Measurements from ENCODE around the gene PPP3R1. TPM values are rescaled to one million over a fixed set of nuclear protein-coding genes. Genes with fewer than 3 reads are reported as not detected.

The PPP3R1 gene
- total and polyA plus RNA-seq, 2 donors (not counting 3 experiments of a cell fraction or from before 2014, with no cell fraction given): 8.4 to 62.2 TPM

GRCh38 chr2:68250652-68251186 lies 1.6 kb downstream of the PPP3R1 start:
- Histone ChIP-seq H3K4me1 (ENCODE audit: control insufficient read depth, extremely low read depth, insufficient read depth, low read length) (peaks cover 32% of the 10 kb centered on the region), H3K36me3 (ENCODE audit: control insufficient read depth in 2 of 2, extremely low read depth in 1 of 2, insufficient read depth in 2 of 2, low read length in 2 of 2) (no peaks in the 10 kb centered on the region), H2AFZ (ENCODE audit: low read depth, low read length) (no peak overlapping the region), H4K20me1 (replicated peaks; ENCODE audit: control insufficient read depth, extremely low read depth, insufficient read depth, low read length) (peaks cover 22% of the 10 kb centered on the region), H3K4me2 (ENCODE audit: insufficient read depth, low read length) (peak overlapping the region; percentile 96), H3K79me2 (ENCODE audit: control insufficient read depth, insufficient read depth, low read length) (peaks cover 65% of the 10 kb centered on the region), H3K9ac (replicated peaks; ENCODE audit: extremely low read depth, insufficient read depth, low read length) (peak overlapping the region; percentile 87), H3K9me1 (replicated peaks; ENCODE audit: control insufficient read depth, extremely low read depth, insufficient read depth, low read length) (no peaks in the 10 kb centered on the region), H3K27ac (ENCODE audit: insufficient read depth, low read depth, low read length) (peak overlapping the region; percentile 82), H3K9me3 (replicated peaks; ENCODE audit: control insufficient read depth, insufficient read depth, low read length) (no peaks in the 10 kb centered on the region), H3K4me3 (replicated peaks in 1 of 3; ENCODE audit: insufficient read depth in 1 of 3, low read depth in 1 of 3, low read length in 3 of 3) (peak overlapping the region; percentile 55 to 98 (median 88)), H3K27me3 (ENCODE audit: control insufficient read depth in 2 of 2, insufficient read depth in 2 of 2, low read length in 2 of 2) (no peaks in the 10 kb centered on the region)
- DNase-seq (ENCODE audit: low read depth, low spot score): no peak
- dilution Hi-C loops (cut with MboI; ENCODE audit: extremely low pct_ligation_motif_present, low sequenced_read_pairs) (no loop called here), intact Hi-C loops (cut with micrococcal nuclease) (loop anchor here (1.0 to 10.0 kb wide), 5 partner anchors 8 to 194 kb away; no protein-coding TSS in a partner anchor)
- TSS peak; percentile 35 for BruUV-seq (replicated peaks)
- ChIA-PET CTCF (interaction anchor here (1.0 to 4.6 kb wide), 10 partner anchors 11 to 129 kb away, joined by 4 to 60 read pairs (median 6); partner anchors contain the start of gene PNO1), POLR2A (interaction anchor here (0.6 kb wide), 1 partner anchor 9 kb away, joined by 3 read pairs; no protein-coding TSS in a partner anchor)
- FAIRE-seq: no peak
- TF ChIP-seq GATA2 (IDR thresholded peaks at IDR 0.05; ENCODE audit: insufficient read depth, insufficient read length, low read depth, low read length) (no peak), MAX (IDR thresholded peaks at IDR 0.05; ENCODE audit: insufficient read depth, insufficient read length) (no peak), EZH2 (IDR thresholded peaks at IDR 0.05; ENCODE audit: borderline replicate concordance, low read depth, low read length, severe bottlenecking) (no peak), MYC (IDR thresholded peaks at IDR 0.05; ENCODE audit: low read depth, low read length) (no peak), POLR2AphosphoS5 (IDR thresholded peaks at IDR 0.05; ENCODE audit: insufficient read depth, low read depth, low read length) (no peak), FOS (IDR thresholded peaks at IDR 0.05; ENCODE audit: borderline replicate concordance, insufficient read depth, low read length) (no peak), POLR2A (IDR thresholded peaks at IDR 0.05; ENCODE audit: low read depth, low read length) (no peak), CTCF (IDR thresholded peaks at IDR 0.05; ENCODE audit: extremely low read depth in 1 of 2, insufficient read depth in 1 of 2, low read depth in 1 of 2, low read length in 2 of 2) (no peak), JUN (IDR thresholded peaks at IDR 0.05; ENCODE audit: borderline replicate concordance, insufficient read depth, insufficient read length, low read depth) (no peak)

Data from endothelial cell of umbilical vein (primary cell).